NOMO-1 treated with DMSO at 0.1 percent for 48 hours (cell line): Measurements from ENCODE around the gene ANXA2.
"Not testable (repeated sequence)": the region's sequence is repeated elsewhere in the genome, so short reads cannot be mapped to it uniquely, and the experiment has no call there.

Experiments used
- DNase-seq: peaks from one replicate; lab custom pipeline; 2025; ENCODE audit not compliant: unreplicated experiment; lab: John Stamatoyannopoulos, UW

The ANXA2 gene

DNA sequence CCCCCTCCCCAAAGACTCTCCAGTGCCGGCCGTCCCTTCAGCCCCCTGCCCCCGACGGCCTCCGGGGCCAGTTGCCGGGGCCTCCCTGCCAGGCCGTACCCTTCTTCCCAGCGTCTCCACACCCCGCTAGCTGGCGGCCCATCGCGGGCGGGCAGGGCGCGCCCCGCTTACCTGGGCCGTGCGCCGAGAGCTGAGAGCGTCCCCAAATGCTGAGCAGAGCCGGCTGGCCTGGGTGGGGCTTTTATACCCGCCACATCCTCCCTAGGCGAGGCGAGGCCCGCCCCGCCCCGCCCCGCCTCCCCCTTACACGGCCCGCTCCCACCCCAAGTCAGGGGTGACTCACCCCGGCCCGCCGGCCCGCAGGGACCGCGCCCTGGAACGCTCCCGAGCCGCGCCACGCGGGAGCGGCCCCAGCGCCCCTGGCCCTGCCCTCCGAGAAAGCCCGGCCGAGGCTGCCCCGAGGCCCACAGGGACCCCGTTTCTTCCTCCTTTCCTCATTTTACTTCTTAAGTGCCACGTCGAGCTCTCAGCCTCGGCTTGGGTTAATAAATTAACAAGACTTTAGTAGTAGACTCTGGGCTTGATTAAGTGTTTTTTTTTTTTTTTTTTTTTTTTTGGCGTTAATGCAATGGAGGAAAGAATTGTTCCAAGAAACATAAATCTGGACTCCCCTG, at the start of gene ANXA2:
Gene ANXA2, minus strand, starts transcription at position 215 of the 674 bp plus-strand sequence. CDS start 11,911 bp downstream, outside the sequence.
- DNase-seq = peak; percentile 80

DNA sequence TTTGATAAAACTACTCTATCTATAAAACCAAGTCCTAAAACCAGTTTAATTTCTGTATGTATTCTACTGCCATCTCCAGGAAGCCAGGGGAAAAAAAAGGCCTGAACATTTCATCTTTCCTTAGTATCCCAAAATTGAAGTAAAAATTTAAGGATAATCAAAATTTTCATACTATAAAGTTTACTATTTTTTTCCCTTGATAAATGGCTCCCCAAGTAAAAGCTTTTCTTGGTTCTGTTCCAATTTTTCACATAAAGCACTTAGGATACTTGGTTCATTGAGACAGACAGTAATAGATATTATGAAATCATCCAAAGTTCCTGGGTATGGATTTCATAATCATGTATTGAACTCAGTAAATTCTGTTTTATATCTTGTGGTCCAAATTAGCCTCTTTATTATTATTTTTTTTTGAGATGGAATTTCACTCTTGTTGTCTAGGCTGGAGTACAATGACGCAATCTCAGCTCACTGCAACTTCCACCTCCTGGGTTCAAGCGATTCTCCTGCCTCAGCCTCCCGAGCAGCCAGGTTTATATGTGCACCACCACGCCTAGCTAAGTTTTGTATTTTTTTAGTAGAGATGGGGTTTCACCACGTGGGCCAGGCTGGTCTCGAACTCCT, 46.6 kb upstream of the ANXA2 start:
- DNase-seq = peak; percentile 16

DNA sequence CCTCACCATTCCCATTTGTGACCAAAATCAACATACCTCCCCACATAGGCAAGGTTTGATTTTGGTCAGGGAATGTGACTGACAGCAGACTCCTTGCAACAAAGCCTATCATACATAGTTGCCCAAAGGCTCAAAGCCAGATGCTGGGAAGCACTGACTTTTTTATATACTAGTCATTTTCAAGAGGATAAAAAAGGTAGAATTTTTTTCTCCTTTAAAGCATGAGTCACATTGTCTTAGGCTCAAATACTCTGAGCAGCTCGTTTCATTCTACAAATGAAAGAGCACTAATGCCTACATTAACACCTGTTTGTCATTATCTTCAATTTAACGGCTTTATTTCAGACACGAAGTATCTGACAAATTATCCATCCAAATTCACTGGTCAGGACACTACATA, 45.0 kb upstream of the ANXA2 start:
- no peak for DNase-seq

DNA sequence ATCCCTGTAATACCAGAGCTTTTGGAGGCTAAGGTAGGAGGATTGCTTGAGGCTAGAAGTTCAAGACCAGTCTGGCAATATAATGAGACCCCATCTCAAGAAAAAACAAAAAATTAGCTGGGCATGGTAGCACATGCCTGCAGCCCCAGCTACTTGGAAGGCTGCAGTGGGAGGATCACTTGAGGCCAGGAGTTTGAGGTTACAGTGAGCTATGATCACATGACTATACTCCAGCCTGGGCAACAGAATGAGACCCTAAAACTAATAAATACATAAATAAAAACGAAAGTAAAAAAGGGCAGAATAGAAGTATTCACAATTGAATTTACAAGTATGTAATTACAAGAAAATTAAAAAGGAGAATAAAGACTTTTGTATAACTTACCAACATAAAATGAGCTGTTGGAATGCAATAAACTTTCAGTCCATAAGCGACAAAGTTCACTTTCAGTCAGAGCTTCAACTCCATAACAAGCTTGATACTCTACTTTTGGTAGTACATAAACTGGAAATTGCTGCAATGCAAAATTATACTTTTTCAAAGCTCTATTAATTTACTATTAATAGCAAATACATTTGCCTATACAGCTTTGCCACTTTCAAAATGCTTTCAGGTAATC, 44.4 kb upstream of the ANXA2 start:
- DNase-seq = no peak

DNA sequence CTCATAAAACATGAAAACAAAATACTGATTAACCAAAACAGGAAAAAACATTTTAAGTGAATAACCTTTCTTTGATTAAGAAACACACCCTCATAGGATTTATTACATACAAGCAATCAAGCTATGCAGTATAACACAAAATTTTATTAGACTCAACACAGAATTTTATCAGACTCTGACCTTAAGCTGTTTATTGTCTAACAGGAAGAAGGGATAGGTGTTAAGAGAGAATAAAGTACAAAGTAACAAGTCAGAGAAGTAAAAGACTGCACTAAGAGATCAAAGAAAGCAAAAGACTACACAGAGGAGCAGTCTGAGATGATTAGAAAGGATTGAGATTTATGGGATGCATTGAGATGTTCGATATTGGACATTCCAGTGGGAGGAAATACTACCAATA, 43.5 kb upstream of the ANXA2 start:
- no peak for DNase-seq

DNA sequence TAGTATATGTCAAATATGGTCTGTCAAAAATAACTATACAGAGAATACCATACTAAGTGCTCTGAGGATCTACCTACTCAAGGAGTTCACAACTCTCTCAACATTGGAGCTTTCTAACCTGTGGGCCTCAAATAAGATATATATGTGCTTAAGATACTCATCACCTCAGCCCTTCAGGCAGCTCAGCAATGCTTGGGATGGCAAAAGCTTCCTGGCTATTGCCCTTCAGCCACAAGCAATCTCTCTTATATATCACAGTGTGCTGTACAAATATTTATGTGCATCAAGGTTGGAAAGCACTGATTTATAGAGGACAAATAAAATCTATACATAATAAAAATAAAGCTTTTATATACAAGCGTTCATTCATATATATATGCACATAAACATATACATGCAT, 40.9 kb upstream of the ANXA2 start:
- DNase-seq = no peak

DNA sequence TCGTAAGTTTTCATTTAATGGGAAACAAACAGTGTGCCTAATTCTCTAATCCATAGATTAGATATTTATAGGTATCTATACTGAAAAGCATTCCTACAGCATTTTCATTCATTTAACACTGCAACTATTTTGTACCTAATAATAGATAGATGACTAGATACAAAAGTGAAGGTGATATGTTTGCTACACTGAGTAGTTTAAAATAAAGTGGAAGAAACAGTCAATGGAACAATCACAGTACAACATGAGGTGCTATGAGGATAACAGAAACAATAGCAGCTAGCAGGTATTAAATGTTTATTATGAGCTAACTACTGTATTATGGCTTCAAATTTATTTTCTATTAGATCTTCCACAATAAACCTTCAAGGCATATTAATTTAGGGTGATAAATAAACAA, 31.1 kb upstream of the ANXA2 start:
- no peak for DNase-seq

DNA sequence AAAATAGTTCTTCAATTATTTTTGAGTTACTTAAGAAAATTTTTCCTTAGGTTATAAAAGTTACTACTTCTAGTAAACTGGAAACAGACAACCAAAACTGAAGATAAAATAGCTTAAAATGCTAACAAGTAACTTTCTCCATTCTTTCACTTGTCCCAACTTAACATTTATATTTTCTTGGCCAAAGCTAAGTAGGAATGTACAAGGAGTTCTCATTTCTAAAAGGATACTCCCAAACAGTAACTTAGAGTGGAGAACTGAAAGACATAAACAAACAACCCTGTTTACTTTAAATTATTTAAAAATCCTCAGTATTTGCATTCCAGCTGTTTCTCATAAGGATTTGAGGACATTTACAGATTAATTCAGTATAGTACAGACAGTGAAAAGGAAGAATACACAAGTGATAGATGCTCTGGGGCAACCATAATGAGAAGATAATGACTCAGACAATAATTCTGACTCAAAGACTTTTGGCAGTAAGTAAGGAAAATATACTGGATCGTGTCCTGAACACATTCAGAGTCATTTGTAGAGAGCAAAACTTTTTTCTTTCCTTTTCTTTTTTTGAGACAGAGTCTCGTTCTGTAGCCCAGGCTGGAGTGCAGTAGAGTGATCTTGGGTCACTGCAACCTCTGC, 29.2 kb upstream of the ANXA2 start:
- no peak for DNase-seq

DNA sequence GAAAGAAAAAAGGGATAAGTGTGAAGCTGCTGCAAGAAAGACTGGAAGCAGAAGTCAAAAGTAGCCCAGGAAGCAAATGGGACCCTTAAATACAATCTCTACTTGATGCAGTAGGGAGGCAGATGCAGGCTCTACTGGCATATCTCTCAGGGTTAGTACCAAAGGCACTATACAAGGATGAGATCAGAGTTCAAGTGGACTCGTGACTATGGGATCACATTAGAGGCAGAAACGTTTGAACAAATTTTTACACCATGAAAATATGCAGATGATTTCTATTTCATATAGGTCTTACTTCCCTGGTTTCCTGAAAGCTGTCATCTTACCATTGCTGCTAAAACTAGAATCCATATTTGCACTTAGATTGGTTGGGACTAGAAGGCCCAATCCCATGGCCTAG, 27.7 kb upstream of the ANXA2 start:
- DNase-seq = no peak

DNA sequence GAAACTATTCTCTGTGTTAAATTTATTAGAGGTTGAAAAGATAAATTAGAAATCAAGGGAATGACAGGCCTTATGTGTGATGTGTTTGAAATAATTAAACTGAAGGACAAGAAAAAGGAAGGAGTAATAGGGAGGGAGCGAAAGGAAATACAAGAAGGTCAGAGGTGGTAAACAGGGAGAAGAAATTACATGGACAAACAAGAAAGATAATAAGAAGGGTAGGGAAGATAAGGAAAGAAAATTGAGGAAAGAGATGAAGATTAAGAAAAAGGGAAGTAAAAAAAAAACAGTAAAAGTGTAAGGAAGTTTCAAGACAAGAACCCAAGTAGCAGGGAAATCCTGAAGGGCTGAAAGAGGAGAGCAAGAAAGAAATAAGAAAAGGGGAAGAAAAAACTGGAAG, 26.2 kb upstream of the ANXA2 start:
- DNase-seq = no peak

DNA sequence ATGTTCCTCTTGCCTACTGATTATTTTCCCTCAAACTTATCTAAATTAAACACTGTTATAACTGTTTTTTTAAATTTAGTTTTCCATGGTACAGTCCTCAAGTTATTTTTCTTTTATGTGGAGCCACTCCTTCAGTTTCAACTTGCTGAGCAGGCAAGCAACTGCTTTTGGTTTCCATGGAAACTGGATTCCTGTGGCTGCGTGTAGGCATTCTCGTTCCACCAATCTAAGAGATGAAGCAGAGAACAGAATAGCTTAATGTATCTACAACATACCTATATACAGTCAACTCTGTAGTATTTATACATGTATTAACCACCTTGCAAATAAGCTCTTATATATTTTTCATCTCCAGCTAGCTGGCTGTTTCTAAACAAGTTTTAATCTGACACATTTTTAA, 25.8 kb upstream of the ANXA2 start:
- DNase-seq = no peak

DNA sequence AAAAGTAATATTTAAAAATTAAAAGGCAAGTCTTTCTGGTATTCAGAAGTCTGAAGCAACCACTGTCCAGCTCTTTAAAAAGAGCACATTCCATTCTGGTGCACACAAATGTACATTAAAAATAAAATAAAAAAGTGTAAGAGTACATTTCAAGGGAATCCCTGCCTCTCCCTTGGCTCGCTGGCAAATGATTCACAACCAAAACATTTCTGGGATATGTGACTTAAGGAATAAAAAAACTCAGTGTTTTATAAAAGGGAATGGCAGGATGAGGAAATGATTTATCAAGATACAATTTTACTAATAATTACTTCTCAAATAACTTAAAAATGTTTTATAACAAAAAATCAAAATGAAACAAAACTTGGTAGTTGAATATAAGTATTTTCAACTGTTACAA, 23.8 kb upstream of the ANXA2 start:
- no peak for DNase-seq

DNA sequence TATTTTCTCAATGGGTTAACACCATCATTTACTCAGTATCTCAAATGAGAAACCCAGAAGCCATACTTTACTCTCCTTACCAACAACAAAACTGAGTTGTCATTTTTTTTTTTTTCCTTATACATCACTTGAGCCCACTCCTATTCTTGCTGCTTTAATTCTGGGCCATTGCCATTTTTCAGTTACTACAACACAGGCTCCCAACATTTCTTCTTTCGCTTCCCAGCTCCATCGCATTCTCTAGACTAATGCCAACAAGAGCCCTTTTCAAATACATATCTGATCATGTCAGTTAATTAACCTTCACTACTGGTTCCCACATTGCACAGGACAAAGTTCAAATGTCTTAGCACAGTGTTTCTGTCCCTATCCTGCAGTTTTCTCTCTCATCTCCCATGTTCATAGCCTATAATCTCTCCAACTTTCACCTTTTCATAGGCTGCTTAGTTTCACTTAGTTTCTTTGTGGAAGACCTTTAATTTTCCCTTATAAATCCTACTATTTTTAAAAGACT, 22.5 kb upstream of the ANXA2 start:
- DNase-seq = no peak

DNA sequence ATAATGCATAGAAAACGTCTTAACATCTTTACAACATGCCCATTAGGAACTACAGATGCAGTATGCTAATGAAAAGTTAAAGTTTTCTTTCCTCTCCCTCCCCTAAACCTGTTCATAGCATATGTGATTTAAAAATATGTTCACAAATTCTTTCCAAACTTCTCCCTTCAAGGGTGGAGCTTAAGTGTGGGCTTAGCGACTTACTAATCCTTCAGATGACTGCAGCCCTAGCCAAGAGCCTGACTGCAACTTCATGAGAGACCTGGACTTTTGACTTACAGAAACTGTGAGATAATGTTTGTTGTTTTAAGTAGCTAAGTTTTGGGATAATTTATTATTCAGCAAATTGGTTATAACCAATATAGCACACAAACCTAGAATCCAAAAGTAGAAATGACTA, 22.0 kb upstream of the ANXA2 start:
- DNase-seq = no peak

DNA sequence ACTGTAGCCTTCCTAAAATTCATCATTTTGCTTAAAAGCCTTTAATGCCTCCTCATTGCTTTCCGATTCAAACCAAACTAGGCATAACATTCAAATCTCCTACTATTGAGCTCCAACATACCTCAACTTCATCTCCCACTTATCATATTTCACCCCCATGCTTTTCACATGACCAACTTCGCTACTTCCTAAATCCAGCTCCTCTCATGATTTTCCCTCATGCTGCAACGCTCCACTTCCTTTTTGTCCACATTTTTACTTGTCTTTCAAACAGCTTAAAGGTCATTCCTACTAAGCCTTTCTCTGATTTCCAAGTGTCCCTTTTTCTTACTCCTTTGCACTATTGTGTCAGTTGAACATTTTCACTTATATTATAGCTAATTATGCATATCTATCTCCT, 20.3 kb upstream of the ANXA2 start:
- no peak for DNase-seq

DNA sequence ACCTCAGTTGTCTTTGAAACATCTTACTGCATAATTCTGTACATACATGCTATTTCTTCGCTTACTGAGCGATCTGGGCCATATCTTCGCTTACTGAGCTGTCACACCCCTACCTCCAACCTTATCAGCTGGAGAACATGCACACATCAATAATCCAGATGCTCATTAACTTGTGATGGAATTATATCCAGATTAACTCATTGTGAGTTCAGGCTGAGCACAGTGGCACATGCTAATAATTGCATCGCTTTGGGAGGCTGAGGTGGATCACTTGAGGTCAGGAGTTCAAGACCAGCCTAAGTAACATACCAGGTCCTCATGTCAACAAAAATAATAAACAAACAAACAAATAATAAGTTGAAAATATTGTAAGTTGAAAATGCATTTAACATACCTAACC, 19.3 kb upstream of the ANXA2 start:
- no peak for DNase-seq

DNA sequence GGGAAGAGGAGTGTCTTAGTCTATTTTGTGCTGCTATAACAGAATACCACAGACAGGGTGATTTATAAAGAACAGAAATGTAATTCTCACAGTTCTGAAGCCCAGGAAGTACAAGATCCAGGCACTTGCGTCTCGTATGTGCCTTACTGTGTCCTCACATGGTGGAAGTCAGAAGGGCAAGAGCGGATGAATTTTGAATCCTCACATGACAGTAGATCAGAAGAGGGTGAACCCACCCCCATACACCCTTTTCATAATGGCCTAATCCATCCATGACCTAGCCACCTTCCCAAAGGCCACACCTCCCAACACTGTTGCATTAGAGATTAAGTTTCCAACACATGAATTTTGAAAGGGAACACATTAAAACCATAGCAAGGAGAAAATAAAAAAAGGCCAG, 18.7 kb upstream of the ANXA2 start:
- DNase-seq = no peak

DNA sequence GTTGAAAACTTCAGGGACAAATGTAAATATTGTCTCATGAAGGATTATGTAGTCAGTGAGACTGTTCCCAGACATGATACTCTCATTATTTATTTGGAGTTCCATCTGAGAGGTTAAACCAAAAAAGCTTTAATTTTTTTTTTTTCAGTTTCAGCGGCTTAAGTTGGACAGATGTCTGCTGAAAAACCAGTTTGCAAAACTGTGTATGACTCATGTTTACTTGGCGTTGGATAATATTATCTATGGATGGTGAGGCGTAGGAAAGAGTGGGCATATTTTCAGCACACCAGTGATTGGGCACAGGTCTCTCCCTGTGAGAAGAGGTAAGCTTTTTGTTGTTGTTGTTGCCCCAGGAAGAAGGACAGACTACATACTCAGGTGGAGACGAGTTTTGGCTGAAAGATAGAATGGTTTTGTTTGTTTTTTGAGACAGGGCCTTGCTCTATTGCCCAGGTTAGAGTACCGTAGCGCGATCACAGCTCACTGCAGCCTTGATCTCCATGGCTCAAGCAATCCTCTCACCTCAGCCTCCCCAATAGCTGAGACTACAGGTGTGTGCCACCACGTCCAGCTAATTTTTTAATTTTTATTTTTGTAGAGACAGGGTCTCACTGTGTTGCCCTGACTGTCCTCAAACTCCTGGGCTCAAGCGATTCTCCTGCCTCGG, 16.4 kb upstream of the ANXA2 start:
- DNase-seq = no peak

DNA sequence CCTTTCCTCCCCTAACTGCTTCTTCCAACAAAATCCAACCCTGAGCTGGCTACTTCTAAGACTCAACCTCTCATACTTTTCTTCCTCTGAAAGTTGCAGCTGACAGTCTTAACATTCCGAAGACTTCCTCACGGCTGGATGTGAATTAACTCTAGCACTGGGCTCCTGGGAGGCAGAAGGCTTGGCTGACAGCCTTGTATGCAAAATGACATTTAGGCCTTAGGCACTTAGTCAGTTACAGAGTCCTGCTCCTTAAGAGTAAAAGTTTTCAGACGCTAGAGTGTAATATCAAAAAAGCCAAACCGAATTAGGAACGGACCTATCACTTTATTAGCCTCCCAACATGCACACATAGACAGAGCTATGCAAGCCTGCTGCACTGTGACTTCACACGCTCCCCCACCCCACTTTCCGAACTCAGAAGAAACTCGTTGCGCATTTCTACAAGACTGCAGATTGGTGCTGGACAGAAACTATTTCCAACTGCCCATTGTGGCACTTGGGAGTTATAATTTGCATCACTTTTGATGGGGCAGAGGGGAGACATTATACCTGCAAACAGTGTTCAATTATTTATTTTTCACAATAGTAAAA, 15.5 kb upstream of the ANXA2 start:
- no peak for DNase-seq

DNA sequence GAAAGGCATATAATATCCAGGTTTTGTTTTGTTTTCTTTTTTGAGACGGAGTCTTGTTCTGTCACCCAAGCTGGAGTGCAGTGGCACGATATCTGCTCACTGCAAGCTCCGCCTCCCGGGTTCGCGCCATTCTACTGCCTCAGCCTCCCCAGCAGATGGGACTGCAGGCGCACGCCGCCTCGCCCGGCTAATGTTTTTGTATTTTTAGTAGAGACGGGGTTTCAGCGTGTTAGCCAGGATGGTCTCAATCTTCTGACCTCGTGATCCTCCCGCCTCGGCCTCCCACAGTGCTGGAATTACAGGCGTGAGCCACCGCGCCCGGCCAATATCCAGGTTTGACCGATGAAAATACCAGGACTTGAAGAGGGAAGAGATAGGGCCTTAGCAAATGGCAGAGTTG, 15.0 kb upstream of the ANXA2 start:
- not testable (repeated sequence) for DNase-seq
